NCI-H2107 treated with DMSO at 0.1 percent for 48 hours (cell line): ENCODE results near the gene TRIM64C.
"Not testable (repeated sequence)": the region's sequence is repeated elsewhere in the genome, so short reads cannot be mapped to it uniquely, and the experiment has no call there.

Experiments used
- DNase-seq: peaks from one replicate; lab custom pipeline; 2025; ENCODE audit not compliant: unreplicated experiment; lab: John Stamatoyannopoulos, UW

TRIM64C gene, protein sequence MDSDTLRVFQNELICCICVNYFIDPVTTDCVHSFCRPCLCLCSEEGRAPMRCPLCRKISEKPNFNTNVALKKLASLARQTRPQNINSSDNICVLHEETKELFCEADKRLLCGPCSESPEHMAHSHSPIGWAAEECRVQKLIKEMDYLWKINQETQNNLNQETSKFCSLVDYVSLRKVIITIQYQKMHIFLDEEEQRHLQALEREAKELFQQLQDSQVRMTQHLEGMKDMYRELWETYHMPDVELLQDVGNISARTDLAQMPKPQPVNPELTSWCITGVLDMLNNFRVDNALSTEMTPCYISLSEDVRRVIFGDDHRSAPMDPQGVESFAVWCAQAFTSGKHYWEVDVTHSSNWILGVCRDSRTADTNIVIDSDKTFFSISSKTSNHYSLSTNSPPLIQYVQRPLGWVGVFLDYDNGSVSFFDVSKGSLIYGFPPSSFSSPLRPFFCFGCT

DNA sequence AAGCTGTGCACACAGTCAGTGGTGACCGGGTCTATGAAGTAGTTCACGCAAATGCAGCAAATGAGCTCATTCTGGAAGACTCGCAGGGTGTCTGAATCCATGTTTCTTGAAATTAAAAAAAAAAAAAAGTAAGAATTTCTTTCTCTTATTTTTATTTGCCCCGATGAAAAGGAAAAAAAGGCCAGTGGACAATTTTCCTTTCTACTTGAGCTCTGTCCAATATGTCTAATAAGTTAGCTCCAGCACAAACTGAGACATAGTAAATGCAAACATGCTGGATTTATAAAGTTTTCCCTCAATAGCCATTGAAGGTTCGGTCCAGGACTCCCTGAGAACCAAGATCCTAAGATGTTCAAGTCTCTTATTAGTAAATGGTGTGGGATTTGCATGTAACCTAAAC lies at the start of gene TRIM64C:
TSS of gene TRIM64C (minus strand) at position 101 of the 400 bp plus-strand sequence. CDS start at position 101, 0 bp downstream.
- not testable (repeated sequence) for DNase-seq

DNA sequence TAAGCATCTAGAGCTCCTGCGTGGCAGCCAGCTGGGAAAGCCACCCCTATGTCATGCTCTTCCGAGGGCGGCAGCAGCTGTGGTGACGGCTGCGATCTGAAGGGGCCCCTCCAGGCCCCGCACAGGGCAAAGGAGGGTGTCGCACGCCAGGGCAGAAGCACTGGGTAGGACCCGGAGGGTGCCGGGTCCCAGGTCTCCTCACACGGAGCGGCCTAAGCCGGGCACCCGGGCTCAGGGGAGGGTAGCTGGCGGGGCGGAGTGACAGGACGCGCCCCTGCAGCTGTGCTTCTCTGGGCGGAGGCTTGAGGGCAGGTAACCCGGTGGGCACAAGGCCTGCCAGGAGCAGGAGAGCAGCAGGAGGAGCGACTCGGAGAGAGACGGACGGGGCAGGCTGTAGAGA lies 43.4 kb upstream of the TRIM64C start:
- DNase-seq: not testable (repeated sequence)

DNA sequence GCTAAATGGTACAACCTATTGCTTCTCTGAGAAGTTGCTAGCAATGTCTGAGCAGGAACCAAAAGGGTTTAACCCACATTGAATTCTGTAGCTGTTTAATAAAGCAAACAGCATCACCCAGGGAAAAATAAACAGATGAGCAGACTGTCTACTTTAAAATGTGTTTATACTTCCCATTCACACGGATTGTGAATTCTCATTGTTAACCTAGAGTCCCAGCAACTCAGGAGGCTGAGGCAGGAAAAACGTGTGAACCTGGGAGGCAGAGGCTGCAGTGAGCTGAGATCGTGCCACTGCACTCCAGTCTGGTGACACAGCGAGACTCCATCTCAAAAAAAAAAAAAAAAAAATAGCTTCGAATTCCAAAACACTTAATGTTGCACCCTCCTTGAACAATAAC lies 11.0 kb upstream of the TRIM64C start:
- DNase-seq: not testable (repeated sequence)

DNA sequence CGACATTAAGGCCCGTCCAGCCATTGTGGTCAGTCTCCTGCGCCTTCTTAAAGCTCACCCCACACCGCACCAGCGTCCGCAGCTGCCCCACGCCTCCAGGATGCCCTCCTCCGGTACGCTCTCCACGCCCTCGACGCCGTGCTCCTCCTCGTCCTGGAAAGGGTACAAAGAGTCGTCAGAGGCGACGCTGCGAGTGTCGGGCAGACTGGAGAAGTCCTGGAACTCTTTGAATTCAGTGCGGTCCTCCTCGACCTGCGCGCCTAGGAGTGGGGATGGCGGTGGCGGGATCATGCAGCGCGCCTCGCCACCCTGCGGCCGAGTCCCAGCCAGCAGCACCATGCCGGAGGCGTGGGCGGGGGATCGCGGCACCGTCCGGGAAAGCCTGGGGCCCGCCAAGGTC lies 9.1 kb downstream of the TRIM64C start:
- DNase-seq: not testable (repeated sequence)

DNA sequence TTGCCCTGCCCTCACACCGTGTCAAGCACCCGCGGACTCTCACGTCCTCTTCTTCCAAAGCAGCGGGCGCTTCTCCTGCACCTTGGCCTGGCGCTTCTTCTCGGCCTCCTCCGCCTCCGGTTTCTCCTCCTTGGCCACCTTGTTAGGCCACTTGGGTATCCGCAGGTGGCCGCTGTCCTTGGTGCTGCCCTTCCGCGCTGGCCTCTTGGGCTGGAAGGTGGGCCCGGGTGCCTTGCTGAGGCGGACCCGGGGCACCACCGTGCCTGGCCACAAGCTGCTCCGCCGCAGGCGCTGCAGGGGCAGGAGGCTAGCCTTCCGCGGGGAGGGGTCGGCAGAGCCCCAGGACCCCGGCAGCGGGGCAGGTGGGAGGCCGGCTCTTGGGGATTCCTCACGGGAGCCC lies 10.7 kb downstream of the TRIM64C start:
- DNase-seq: not testable (repeated sequence)

DNA sequence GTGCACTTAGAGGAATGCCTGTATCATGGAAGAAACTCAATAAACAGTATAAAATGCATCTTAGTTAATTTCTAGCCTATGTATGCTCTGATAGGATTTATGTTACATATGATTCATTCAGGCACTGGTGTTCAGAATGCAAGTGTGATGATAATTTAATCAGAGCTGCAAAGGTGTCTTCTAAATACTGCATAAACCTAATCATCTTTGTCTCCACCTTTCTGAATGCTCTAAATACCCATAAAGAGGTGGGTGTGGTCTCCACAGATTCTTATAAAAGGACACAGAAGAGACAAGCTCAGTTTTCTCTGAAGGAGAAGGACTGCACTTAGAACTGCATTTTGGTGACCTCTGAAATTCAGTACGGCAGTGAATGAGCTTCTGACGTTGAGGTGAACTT lies 30.4 kb downstream of the TRIM64C start, which contains the start of gene TRIM49B:
TSS of gene TRIM49B (plus strand) at position 301 of the 400 bp plus-strand sequence. CDS start 2,777 bp downstream, outside the sequence.
- DNase-seq: not testable (repeated sequence)
